Measurements from ENCODE around the gene LRRFIP1. TPM values are rescaled to one million over a fixed set of nuclear protein-coding genes. Genes with fewer than 3 reads are reported as not detected.
"Not testable (repeated sequence)": the region's sequence is repeated elsewhere in the genome, so short reads cannot be mapped to it uniquely, and the experiment has no call there.

Gene LRRFIP1
- total RNA-seq, 1 experiment from 2014 or later: 21.5 TPM

- peak; percentile 39 for DNase-seq (ENCODE audit: low spot score)
Measured at GRCh38 chr2:237744613-237745249, 117.3 kb downstream of the LRRFIP1 start.

GRCh38 chr2:237745250-237745613, 117.8 kb downstream of the LRRFIP1 start:
- DNase-seq (ENCODE audit: low spot score): no peak

- no peak for DNase-seq (ENCODE audit: low spot score)
Measured at GRCh38 chr2:237746302-237747080, 119.1 kb downstream of the LRRFIP1 start.

GRCh38 chr2:237747189-237747588, 119.8 kb downstream of the LRRFIP1 start:
- no peak for DNase-seq (ENCODE audit: low spot score)

GRCh38 chr2:237749002-237749401, 121.6 kb downstream of the LRRFIP1 start:
- no peak for DNase-seq (ENCODE audit: low spot score)

GRCh38 chr2:237749961-237750360, 122.6 kb downstream of the LRRFIP1 start:
- no peak for DNase-seq (ENCODE audit: low spot score)

- not testable (repeated sequence) for DNase-seq (ENCODE audit: low spot score)
Measured at GRCh38 chr2:237750441-237750840, 123.1 kb downstream of the LRRFIP1 start.

- no peak for DNase-seq (ENCODE audit: low spot score)
Measured at GRCh38 chr2:237752761-237753165, 125.4 kb downstream of the LRRFIP1 start.

- DNase-seq (ENCODE audit: low spot score): no peak
Measured at GRCh38 chr2:237754182-237754581, 126.8 kb downstream of the LRRFIP1 start.

GRCh38 chr2:237754626-237755248, 127.3 kb downstream of the LRRFIP1 start:
- no peak for DNase-seq (ENCODE audit: low spot score)

- DNase-seq (ENCODE audit: low spot score): no peak
Measured at GRCh38 chr2:237757616-237758015, 130.2 kb downstream of the LRRFIP1 start.

- no peak for DNase-seq (ENCODE audit: low spot score)
Measured at GRCh38 chr2:237758185-237758584, 130.8 kb downstream of the LRRFIP1 start.

- DNase-seq (ENCODE audit: low spot score): no peak
Measured at GRCh38 chr2:237759176-237759575, 131.8 kb downstream of the LRRFIP1 start.

GRCh38 chr2:237760506-237761502, 133.4 kb downstream of the LRRFIP1 start:
- DNase-seq (ENCODE audit: low spot score): no peak

GRCh38 chr2:237762291-237763182, 135.2 kb downstream of the LRRFIP1 start:
- not testable (repeated sequence) for DNase-seq (ENCODE audit: low spot score)

GRCh38 chr2:237763812-237764211, 136.4 kb downstream of the LRRFIP1 start:
- DNase-seq (ENCODE audit: low spot score): no peak

- DNase-seq (ENCODE audit: low spot score): not testable (repeated sequence)
Measured at GRCh38 chr2:237765122-237765521, 137.7 kb downstream of the LRRFIP1 start.

- no peak for DNase-seq (ENCODE audit: low spot score)
Measured at GRCh38 chr2:237765875-237766274, 138.5 kb downstream of the LRRFIP1 start.

- no peak for DNase-seq (ENCODE audit: low spot score)
Measured at GRCh38 chr2:237766340-237766739, 139.0 kb downstream of the LRRFIP1 start.

GRCh38 chr2:237772513-237772912, 145.1 kb downstream of the LRRFIP1 start:
- DNase-seq (ENCODE audit: low spot score): no peak

- DNase-seq (ENCODE audit: low spot score): no peak
Measured at GRCh38 chr2:237773826-237774225, 146.4 kb downstream of the LRRFIP1 start.
